Left ventricle myocardium superior (tissue), 1 donor: Measurements from ENCODE around the gene ZSCAN16. TPM values are rescaled to one million over a fixed set of nuclear protein-coding genes. Genes with fewer than 3 reads are reported as not detected.
"Not testable (repeated sequence)": the region's sequence is repeated elsewhere in the genome, so short reads cannot be mapped to it uniquely, and the experiment has no call there.

Experiments used
- ATAC-seq: fragments of 200-7000 bp; cut with Tn5 transposase; one replicate; pipeline ENCODE4 v1.9.1; 2020; ENCODE audit warnings: mild to moderate bottlenecking, moderate library complexity
- DNase-seq: peaks from one replicate; pipeline ENCODE4 v3.0.0-alpha.2; 2020
- intact Hi-C: fragments of 100-400 bp; cut with micrococcal nuclease; formaldehyde crosslinking; loops from one replicate; pipeline ENCODE4 v1.11.0; 2022
- long read RNA-seq: library from polyadenylated mRNA; unstranded; transcript quantifications from one replicate; pipeline ENCODE4 v2.0.0, GENCODE V29; 2021
- total RNA-seq: library from RNA; stranded (reverse); fragmentation: NEBNext Ultra II Directional; extraction: Animal tissue kit (Norgen Biotek cat#: 25700); gene quantifications from one replicate; pipeline ENCODE4 v1.2.1, GENCODE V29; 2021
- donor health status: DM: no; HTN: yes; CAD: no; lungs with severe emphysema.

ZSCAN16 gene
- total RNA-seq = 2.2 TPM
- long read RNA-seq, partial matches to known transcripts = 0 of 2 reads
- long read RNA-seq, other reads (novel, unspliced or antisense) = 0 of 2 reads

- ATAC-seq (peak; percentile 100), DNase-seq (peak; percentile 90)
- intact Hi-C loops = no loop called here
These were observed at the start of gene ZSCAN16 for GRCh38 chr6:28124350-28124970. TSS of gene ZSCAN16 (plus strand) at chr6:28124609. CDS start at chr6:28125444, 835 bp downstream.

DNA sequence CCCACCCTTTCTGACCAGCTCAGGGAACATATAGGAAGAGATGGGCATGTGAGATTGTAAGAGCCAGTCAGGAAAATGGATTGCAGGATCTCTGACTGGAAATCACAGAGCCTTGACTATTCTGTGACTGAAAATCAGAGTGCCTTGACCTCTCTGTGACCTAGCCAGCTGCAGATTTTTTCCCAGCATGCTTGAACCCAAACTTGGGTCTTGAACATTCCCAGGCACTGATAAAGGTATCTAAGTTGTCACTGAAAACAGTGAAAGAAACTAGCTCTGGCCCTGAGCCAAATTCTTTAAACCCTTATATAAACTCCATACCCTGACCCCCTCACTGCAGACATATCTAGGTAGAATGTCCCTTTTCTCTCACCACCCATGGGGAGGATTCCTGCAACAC, 46.4 kb upstream of the ZSCAN16 start:
- ATAC-seq (no peak), DNase-seq (no peak)
- intact Hi-C loops = no loop called here

- DNase-seq (no peak), ATAC-seq (no peak)
- intact Hi-C loops = no loop called here
These were observed 45.6 kb upstream of the ZSCAN16 start for GRCh38 chr6:28078836-28079235.

GRCh38 chr6:28080381-28080630, 44.1 kb upstream of the ZSCAN16 start, which contains the start of gene ZNF165:
TSS of gene ZNF165 (plus strand) at chr6:28080568. CDS start at chr6:28085481, 4,913 bp downstream.
- ATAC-seq, DNase-seq, intact Hi-C loops: not testable (repeated sequence)

- ATAC-seq (peak; percentile 99), DNase-seq (peak; percentile 95)
- intact Hi-C loops = no loop called here
These were observed 43.6 kb upstream of the ZSCAN16 start for GRCh38 chr6:28080631-28081485.

- ATAC-seq (peak; percentile 6), DNase-seq (no peak)
- intact Hi-C loops = no loop called here
These were observed 43.0 kb upstream of the ZSCAN16 start for GRCh38 chr6:28081486-28081751.

- no peak for ATAC-seq
- no peak for DNase-seq
- intact Hi-C loops = no loop called here
These were observed 41.5 kb upstream of the ZSCAN16 start for GRCh38 chr6:28082939-28083338.

DNA sequence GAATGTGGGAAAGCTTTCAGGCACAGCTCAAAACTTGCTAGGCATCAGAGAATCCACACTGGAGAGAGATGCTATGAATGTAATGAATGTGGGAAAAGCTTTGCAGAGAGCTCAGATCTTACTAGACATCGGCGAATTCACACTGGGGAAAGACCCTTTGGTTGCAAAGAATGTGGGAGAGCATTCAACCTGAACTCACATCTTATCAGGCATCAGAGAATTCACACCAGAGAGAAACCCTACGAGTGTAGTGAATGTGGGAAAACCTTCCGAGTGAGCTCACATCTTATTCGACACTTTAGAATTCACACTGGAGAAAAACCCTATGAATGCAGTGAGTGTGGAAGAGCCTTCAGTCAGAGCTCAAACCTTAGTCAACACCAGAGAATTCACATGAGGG, 35.4 kb upstream of the ZSCAN16 start:
- no peak for DNase-seq
- intact Hi-C loops = no loop called here
- ATAC-seq = no peak

GRCh38 chr6:28090917-28091586, 33.4 kb upstream of the ZSCAN16 start:
- ATAC-seq = peak; percentile 63
- DNase-seq = peak; percentile 44
- intact Hi-C loops = no loop called here

DNA sequence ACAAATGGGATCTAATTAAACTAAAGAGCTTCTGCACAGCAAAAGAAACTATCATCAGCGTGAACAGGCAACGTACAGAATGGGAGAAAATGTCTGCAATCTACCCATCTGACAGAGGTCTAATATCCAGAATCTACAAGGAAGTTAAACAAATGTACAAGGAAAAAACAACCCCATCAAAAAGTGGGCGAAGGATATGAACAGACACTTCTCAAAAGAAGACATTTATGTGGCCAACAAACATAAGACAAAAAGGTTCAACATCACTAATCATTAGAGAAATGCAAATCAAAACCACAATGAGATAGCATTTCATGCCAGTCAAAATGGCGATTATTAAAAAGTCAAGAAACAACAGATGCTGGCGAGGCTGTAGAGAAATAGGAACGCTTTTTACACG, 22.2 kb upstream of the ZSCAN16 start:
- DNase-seq, intact Hi-C loops, ATAC-seq: not testable (repeated sequence)

- DNase-seq, intact Hi-C loops, ATAC-seq: not testable (repeated sequence)
These were observed 21.7 kb upstream of the ZSCAN16 start for GRCh38 chr6:28102699-28103098.

DNA sequence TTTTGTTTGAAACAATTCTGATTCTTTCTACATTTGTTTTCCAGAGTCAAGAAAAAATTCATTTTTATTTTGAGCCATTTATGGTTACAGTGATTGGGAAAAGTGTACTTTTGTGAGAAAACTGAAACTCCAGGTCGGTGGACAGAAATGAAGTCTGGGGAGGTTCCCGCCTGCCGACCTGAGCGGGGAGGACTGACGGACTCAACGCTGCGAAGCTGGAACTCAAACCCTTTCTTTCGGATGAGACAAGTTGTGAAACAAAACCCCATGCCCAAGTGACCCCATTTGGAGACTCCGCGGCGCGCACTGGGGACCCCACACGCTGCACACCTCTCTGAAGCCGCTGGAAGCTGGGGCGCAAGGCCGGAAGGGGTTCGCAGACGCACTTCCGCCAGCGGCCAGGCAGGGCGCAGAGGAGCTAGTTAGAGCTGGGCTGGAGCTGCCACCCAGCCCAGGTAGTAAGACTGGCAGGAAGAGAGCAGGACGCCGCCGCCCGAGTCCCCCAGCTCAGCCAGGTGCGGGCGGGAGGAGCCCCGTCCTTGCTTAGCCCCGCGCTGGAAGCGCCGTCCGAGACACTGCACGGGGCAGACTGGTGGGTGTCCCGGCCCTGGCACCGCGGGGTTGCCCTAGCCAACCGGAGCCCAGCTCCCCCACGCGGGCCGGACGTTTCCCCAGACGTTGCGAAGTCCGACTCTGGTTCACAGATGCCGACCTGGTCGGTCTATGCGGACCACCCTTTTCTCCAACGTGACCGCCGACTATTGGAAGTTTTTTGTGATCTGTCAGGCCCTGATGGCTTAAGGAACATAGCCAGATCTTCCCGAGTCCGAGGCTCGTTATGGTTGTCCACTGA, 19.8 kb upstream of the ZSCAN16 start:
- intact Hi-C loops = no loop called here
- ATAC-seq (peak; percentile 100), DNase-seq (peak; percentile 89)

DNA sequence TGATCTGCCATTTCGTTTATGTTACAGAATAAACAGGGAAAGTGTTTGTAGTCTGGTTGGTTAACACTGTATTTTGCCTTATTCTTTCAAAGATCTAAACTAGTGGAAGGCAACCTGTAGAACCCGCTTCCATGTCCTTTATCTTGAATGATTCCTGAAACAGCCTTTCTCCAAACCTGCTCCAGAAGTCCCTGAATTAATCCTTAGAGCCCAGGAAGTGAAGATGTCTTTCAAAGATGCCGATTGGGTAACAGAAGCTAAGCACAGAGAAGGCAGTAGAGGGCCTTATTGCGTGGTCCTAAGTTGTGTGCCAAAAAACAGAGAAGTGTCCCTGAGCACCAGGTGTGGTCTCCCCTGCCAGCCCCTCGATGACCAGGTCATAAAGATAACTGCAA, 19.2 kb upstream of the ZSCAN16 start:
- DNase-seq = no peak
- no peak for ATAC-seq
- intact Hi-C loops = no loop called here

- ATAC-seq (no peak), DNase-seq (no peak)
- intact Hi-C loops = no loop called here
These were observed 16.9 kb upstream of the ZSCAN16 start for GRCh38 chr6:28107506-28107905.

GRCh38 chr6:28111964-28112363, 12.4 kb upstream of the ZSCAN16 start:
- ATAC-seq = no peak
- intact Hi-C loops = no loop called here
- no peak for DNase-seq

GRCh38 chr6:28115799-28116198, 8.6 kb upstream of the ZSCAN16 start:
- ATAC-seq (no peak), DNase-seq (no peak)
- intact Hi-C loops = no loop called here

GRCh38 chr6:28117386-28118050, 6.9 kb upstream of the ZSCAN16 start:
- DNase-seq = no peak

GRCh38 chr6:28118217-28118616, 6.2 kb upstream of the ZSCAN16 start:
- intact Hi-C loops = no loop called here
- no peak for ATAC-seq

More at GRCh38 chr6:28117386-28118050, 6.9 kb upstream of the ZSCAN16 start:
- intact Hi-C loops = no loop called here
- no peak for ATAC-seq

DNA sequence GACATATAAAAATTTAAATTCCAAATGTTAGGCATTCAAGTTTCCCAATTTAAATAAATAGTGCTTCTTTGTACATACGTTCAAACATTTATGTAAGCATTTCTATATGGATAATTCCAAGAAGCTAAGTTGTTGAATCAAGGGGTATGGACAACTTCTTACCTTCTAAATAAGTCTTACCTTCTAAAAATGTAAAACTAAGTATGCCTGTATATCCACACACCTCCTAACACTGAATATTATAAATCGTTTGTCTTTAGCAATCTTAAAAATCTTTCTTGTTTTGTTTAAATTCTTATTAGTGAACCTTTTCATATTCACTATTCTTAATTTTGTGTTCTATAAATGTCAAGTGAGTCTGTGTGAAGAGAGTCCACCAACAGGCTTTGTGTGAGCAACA, 2.5 kb upstream of the ZSCAN16 start:
- ATAC-seq = no peak
- intact Hi-C loops = no loop called here
- DNase-seq = no peak

More at GRCh38 chr6:28118217-28118616, 6.2 kb upstream of the ZSCAN16 start:
- DNase-seq = no peak
